Tibial artery (tissue), 4 donors: Measurements from ENCODE around the gene XRCC3.
"Not testable (repeated sequence)": the region's sequence is repeated elsewhere in the genome, so short reads cannot be mapped to it uniquely, and the experiment has no call there.

ENCODE experiments used
- DNase-seq, 2 donors: peaks; one replicate each; pipeline ENCODE4 v3.0.0-alpha.2; 2019
- H3K27ac ChIP-seq, 2 donors: fragments of 200-600 bp; sonication (generic) in 1 of 2; 1 replicate in 1 of 2; 2 replicates in 1 of 2; pipeline ENCODE4 v1.5.1; 2018 to 2019; ENCODE audit warnings: mild to moderate bottlenecking in 1 of 2
- H3K27me3 ChIP-seq, 2 donors: fragments of 200-600 bp; sonication (generic) in 1 of 2; one replicate each; pipeline versions ENCODE4 v1.5.1 to v1.6.0; 2016 to 2019
- H3K36me3 ChIP-seq, 3 donors: fragments of 200-600 bp; sonication (generic) in 2 of 3; one replicate each; pipeline ENCODE4 v1.5.1; 2016 to 2019; ENCODE audit warnings: mild to moderate bottlenecking in 2 of 3
- H3K4me1 ChIP-seq, 4 donors: fragments of 200-600 bp; sonication (generic) in 2 of 4; 1 replicate in 3 of 4; 2 replicates in 1 of 4; pipeline ENCODE4 v1.5.1; 2016 to 2019
- H3K4me3 ChIP-seq, 2 donors: fragments of 200-600 bp; sonication (generic) in 1 of 2; 1 replicate in 1 of 2; 2 replicates in 1 of 2; pipeline ENCODE4 v1.5.1; 2018 to 2019; ENCODE audit warnings: mild to moderate bottlenecking in 2 of 2
- H3K9me3 ChIP-seq, 3 donors: fragments of 200-600 bp; sonication (generic) in 1 of 3; one replicate each; pipeline ENCODE4 v1.5.1; 2016 to 2019
- CTCF ChIP-seq, 2 experiments: fragments of 200-600 bp in 1 of 2; fragments of 450-650 bp in 1 of 2; IDR thresholded peaks; one replicate each; pipeline ENCODE4 v1.5.1; 2017 to 2019; ENCODE audit warnings: antibody characterized with exemption in 2 of 2, mild to moderate bottlenecking in 1 of 2, moderate library complexity in 1 of 2
- intact Hi-C: fragments of 100-400 bp; cut with DNase I; formaldehyde crosslinking; loops from one replicate; pipeline ENCODE4 v1.15.0; 2023; ENCODE audit warnings: low total_unique reads

XRCC3 gene

GRCh38 chr14:103694572-103695026 lies 20.7 kb downstream of the XRCC3 start:
- intact Hi-C loops = no loop called here
- peaks cover 10 to 42% (median 33%) of the 10 kb centered on the region in 4 donors for H3K4me1 ChIP-seq
- H3K9me3 ChIP-seq = no peaks in the 10 kb centered on the region
- TF ChIP-seq CTCF (IDR thresholded peaks at IDR 0.05) = no peak
- H3K27me3 ChIP-seq = no peaks in the 10 kb centered on the region
- H3K36me3 ChIP-seq = peaks cover 26 to 69% (median 54%) of the 10 kb centered on the region in 3 donors
- DNase-seq = no peak
- H3K27ac ChIP-seq = no peak overlapping the region
- no peak overlapping the region for H3K4me3 ChIP-seq

DNA sequence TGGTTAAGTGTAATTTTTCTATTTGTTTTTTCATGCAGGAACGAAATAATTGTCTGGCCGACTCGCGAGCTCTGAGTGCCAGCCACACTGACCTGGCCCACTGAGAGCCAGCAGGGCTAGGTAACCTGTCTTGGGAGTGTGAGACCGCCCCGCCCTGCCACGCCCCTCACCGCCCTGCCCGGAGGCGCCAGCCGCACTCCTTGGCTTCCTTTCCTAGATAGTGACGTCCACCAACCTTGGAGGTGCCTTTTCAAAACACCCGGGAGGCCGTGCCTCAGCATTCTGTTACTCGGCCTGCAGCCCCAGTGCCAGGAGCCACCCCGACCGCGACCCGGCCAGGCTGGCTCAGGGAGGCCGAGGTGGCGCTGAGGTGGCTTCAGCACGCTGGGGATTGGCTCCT lies 21.7 kb downstream of the XRCC3 start:
- Histone ChIP-seq H3K27me3 (no peaks in the 10 kb centered on the region), H3K4me3 (no peak overlapping the region), H3K36me3 (peaks cover 26 to 66% (median 52%) of the 10 kb centered on the region in 3 donors), H3K4me1 (peaks cover 10 to 48% (median 41%) of the 10 kb centered on the region in 4 donors), H3K9me3 (no peaks in the 10 kb centered on the region), H3K27ac (no peak overlapping the region)
- TF ChIP-seq CTCF (IDR thresholded peaks at IDR 0.05) = no peak
- no peak for DNase-seq
- intact Hi-C loops = no loop called here

- no peak for DNase-seq
- H3K27ac ChIP-seq = no peak overlapping the region
- intact Hi-C loops = no loop called here
- H3K36me3 ChIP-seq = peaks cover 26 to 66% (median 52%) of the 10 kb centered on the region in 3 donors
- no peaks in the 10 kb centered on the region for H3K27me3 ChIP-seq
- no peak overlapping the region for H3K4me3 ChIP-seq
- no peak for TF ChIP-seq CTCF (IDR thresholded peaks at IDR 0.05)
- H3K9me3 ChIP-seq = no peaks in the 10 kb centered on the region
- H3K4me1 ChIP-seq = peaks cover 10 to 48% (median 39%) of the 10 kb centered on the region in 4 donors
Measured at GRCh38 chr14:103692871-103693270, 22.4 kb downstream of the XRCC3 start.

GRCh38 chr14:103692159-103692558 lies 23.1 kb downstream of the XRCC3 start:
- DNase-seq = no peak
- intact Hi-C loops = no loop called here
- H3K4me1 ChIP-seq = peaks cover 6 to 47% (median 34%) of the 10 kb centered on the region in 4 donors

DNA sequence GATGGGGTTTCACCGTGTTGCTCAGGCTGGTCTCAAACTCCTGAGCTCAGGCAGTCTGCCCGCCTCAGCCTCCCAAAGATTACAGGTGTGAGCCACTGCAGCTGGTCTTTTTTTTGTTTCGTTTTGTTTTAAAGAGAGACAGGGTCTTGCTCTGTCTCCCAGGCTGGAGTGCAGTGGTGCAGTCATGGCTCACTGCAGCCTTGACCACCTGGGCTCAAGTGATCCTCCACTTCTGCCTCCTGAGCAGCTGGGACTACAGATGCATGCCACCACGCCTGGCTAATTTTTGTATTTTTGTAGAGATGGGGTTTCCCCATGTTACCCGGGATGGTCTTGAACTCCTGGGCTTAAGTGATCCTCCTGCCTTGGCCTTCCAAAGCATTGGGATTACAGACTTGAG lies 23.6 kb downstream of the XRCC3 start:
- intact Hi-C loops, H3K27ac ChIP-seq, H3K27me3 ChIP-seq, H3K4me3 ChIP-seq, H3K9me3 ChIP-seq, DNase-seq: not testable (repeated sequence)
- Histone ChIP-seq H3K36me3 (peaks cover 30 to 67% (median 61%) of the 10 kb centered on the region in 3 donors), H3K4me1 (peaks cover under 1 to 47% (median 31%) of the 10 kb centered on the region in 4 donors)

More at GRCh38 chr14:103692159-103692558, 23.1 kb downstream of the XRCC3 start:
- no peaks in the 10 kb centered on the region for H3K27me3 ChIP-seq
- H3K27ac ChIP-seq = no peak overlapping the region
- no peaks in the 10 kb centered on the region for H3K9me3 ChIP-seq
- peaks cover 26 to 63% (median 56%) of the 10 kb centered on the region in 3 donors for H3K36me3 ChIP-seq
- no peak overlapping the region for H3K4me3 ChIP-seq
- no peak for TF ChIP-seq CTCF (IDR thresholded peaks at IDR 0.05)

GRCh38 chr14:103690332-103690731 lies 24.9 kb downstream of the XRCC3 start:
- no peak overlapping the region for H3K4me3 ChIP-seq
- intact Hi-C loops = no loop called here
- H3K36me3 ChIP-seq = peaks cover 41 to 76% (median 74%) of the 10 kb centered on the region in 3 donors
- DNase-seq = no peak
- peaks cover 0 to 38% (median 18%) of the 10 kb centered on the region in 4 donors for H3K4me1 ChIP-seq
- H3K27me3 ChIP-seq = no peaks in the 10 kb centered on the region
- TF ChIP-seq CTCF (IDR thresholded peaks at IDR 0.05) = no peak
- H3K9me3 ChIP-seq = no peaks in the 10 kb centered on the region
- H3K27ac ChIP-seq = peak overlapping the region; percentile 35 to 37
